GM10266 (cell line): ENCODE measurements around the gene CCDC89.

Source experiments
- DNase-seq: peaks from one replicate; pipeline ENCODE4 v3.0.0; 2012; ENCODE audit errors: extremely low spot score
- TF ChIP-seq, protein P1 (sequence below): IDR thresholded peaks from 2 replicates; pipeline ENCODE4 v1.5.1; 2012; ENCODE audit warnings: mild to moderate bottlenecking, low read depth; ENCODE audit not compliant: control insufficient read depth, insufficient read depth; ENCODE audit errors: missing control alignments

Gene CCDC89

GRCh38 chr11:85685820-85686459 is at the start of gene CCDC89:
TSS of gene CCDC89 (minus strand) at chr11:85686195. CDS start at chr11:85686130, 65 bp downstream.
- TF ChIP-seq, protein P1, sequence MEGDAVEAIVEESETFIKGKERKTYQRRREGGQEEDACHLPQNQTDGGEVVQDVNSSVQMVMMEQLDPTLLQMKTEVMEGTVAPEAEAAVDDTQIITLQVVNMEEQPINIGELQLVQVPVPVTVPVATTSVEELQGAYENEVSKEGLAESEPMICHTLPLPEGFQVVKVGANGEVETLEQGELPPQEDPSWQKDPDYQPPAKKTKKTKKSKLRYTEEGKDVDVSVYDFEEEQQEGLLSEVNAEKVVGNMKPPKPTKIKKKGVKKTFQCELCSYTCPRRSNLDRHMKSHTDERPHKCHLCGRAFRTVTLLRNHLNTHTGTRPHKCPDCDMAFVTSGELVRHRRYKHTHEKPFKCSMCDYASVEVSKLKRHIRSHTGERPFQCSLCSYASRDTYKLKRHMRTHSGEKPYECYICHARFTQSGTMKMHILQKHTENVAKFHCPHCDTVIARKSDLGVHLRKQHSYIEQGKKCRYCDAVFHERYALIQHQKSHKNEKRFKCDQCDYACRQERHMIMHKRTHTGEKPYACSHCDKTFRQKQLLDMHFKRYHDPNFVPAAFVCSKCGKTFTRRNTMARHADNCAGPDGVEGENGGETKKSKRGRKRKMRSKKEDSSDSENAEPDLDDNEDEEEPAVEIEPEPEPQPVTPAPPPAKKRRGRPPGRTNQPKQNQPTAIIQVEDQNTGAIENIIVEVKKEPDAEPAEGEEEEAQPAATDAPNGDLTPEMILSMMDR: no peak

GRCh38 chr11:85732965-85733364 is 47.0 kb upstream of the CCDC89 start:
- TF ChIP-seq, protein P1: no peak

More at GRCh38 chr11:85685820-85686459, at the start of gene CCDC89:
- no peak for DNase-seq

GRCh38 chr11:85726381-85726780 is 40.4 kb upstream of the CCDC89 start:
- TF ChIP-seq, protein P1: no peak

More at GRCh38 chr11:85732965-85733364, 47.0 kb upstream of the CCDC89 start:
- no peak for DNase-seq

GRCh38 chr11:85725510-85726258 is 39.7 kb upstream of the CCDC89 start:
- DNase-seq: no peak

More at GRCh38 chr11:85726381-85726780, 40.4 kb upstream of the CCDC89 start:
- no peak for DNase-seq

DNA sequence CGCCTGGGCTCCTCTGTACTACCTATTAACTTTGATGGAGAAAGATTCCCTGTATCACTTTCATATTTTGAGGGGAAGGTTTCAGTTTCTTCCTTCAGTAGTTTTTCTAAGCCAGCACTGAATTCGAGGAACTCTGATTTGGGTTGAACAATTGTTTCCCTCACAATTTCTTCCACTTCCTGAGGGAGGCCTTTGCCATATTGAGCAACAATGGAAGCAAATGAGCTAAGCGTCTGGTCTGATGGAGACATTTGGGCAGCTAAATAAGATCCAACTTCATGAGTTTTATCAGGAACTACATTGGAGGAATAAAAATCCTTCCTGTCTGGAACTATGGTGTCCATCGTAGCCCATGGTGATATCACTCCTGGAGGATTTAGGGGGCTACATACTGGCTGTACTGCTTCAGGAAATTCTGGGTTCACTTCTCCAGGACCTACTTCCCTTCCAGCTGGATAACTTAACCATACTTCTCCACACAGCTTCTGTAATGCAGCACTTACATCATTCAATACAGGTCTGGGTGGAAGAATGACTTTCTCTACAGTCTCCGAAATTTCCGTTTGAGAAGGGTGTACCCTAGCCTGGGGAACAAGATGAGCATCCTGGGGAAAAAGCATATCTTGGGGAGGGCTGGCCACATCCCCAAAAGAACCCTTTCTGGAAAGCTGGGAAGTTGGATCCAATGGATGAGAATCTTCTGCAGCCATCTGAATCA is 38.9 kb upstream of the CCDC89 start:
- TF ChIP-seq, protein P1: no peak
- DNase-seq: no peak

More at GRCh38 chr11:85725510-85726258, 39.7 kb upstream of the CCDC89 start:
- TF ChIP-seq, protein P1: no peak

DNA sequence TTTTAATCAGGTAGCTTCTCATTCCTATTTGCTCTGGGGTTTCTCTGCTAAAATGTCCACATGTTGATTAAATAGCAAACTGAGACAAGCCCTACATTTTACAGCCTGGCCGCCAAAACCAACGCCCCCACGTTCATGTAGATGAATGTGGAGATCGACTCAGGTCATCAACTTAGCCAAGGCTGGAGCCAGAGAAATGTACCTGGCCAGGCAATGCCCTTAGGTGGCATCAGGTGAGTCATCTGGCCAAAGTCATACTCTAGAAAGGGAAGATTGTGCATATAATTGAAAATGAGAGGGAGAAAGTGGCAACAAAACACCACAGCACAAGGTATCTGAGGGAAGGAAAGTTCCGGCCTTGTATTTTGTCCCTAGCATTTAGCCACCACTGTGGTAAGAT is 37.1 kb upstream of the CCDC89 start:
- DNase-seq: no peak
- TF ChIP-seq, protein P1: no peak

- TF ChIP-seq, protein P1: no peak
- DNase-seq: no peak
Observed at GRCh38 chr11:85721191-85721590, 35.2 kb upstream of the CCDC89 start.
